Raji (cell line): Measurements from ENCODE around the gene CC2D2B.

Experiments
- POLR2A ChIP-seq: IDR thresholded peaks from 2 replicates; pipeline ENCODE4 v1.6.1; 2011; ENCODE audit warnings: low read depth, low read length, control low read depth; ENCODE audit not compliant: insufficient read depth

Gene CC2D2B

GRCh38 chr10:95889830-95890229, 17.9 kb upstream of the CC2D2B start:
- TF ChIP-seq POLR2A = no peak

DNA sequence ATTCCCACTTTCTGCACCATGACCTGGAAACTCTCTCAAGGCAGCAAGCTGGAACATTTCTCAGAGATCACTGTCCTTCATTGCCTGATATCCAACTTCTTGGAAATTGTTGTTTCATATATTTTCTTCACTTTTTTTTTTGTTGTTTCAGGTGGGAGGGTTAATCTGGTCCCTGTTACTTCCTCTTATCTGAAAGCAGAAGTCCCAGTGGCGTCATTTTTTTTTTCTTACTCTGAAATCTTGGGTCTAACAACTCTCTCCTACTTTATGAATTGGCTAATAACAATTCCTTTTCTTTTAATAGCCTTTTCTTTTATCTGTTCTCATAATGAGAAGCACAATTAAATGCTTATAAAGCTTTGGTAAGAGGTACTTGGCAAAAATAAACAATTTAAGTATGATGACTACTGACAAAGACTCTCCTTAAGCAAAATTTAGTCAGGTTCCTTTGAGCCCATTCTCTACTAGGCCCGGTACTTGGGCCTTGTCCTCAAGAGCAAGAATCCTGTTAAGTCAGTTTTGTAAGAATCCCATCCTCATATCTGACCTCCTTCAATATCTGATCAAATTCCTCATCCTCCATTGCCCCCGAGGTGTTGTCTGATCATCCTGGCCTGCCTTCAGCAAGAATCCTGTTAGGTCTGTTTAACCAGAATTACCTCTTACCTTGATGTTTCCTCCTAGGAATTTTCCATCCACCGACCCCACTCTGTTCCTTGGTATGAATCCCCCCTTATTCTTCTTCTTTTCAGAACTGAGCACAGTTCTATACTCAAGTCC, 11.5 kb upstream of the CC2D2B start:
- no peak for TF ChIP-seq POLR2A

DNA sequence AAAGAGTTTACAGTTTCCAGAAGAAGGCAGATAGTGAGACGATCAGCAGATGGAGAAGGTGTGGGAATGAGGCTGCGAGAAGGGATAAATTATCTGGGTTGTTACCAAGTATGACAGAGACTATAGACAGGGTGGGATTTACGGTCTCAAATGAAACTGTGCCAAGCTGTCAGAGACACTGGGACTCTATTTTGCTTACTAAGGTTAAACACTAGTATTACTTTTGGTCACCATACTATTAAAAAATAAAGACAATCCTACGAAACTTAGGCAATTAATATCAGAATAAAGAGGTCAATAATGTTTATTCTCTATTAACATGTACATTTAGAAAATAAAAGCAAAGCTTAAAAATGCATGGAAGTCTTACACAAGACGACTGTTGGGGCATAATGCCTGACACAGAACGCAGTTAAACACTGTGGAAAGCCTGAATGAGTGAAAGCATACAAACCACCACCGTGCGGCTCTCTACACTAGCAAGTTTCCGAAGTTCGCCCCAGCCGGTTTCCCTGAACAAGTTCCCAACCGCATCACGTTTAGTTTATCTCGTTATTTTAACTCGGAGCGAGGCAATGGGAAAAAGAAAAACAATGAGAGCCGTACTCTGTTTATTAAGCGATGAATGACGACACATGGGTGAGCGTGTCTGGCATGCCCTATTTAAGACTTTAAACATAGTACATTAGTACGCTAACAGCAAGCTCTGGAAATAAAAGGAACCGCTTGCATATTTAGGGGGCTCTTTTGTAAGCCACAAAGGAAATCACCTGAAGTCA, 909 bp upstream of the CC2D2B start:
- no peak for TF ChIP-seq POLR2A

- no peak for TF ChIP-seq POLR2A
These were observed 675 bp downstream of the CC2D2B start for GRCh38 chr10:95908450-95908849.

- TF ChIP-seq POLR2A = no peak
These were observed 1.8 kb downstream of the CC2D2B start for GRCh38 chr10:95909561-95909960.

DNA sequence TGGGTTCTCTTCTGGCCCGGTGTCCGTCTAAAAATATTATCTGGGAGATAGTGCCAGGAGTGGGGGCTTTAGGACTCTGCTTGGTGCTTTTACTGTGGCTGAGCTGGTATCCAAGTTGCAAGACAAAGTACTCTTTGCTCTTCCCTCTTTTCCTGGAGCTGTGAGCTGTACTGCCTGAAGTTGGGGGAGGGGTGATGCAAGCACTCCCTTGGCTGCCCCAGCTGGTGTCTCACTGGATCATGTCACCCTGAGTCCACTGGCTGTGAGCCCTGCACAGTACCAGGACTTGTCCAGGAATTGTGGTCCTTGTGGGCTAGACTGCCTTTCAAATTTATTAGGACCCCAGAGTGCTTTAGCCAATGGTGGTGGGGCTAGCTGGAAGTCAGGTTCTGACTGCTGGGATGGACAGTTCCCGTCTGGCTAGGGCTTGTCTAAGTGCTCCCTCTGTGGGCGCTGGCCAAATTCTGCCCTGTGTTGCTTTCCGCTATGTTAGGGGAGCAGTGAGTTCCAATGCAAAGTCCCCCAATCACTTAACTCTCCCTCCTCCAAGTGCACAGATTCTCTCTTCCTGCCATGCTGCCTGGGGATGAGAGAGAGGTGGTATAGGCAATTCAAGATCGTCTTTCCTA, 13.1 kb downstream of the CC2D2B start:
- no peak for TF ChIP-seq POLR2A

GRCh38 chr10:95925033-95925432, 17.3 kb downstream of the CC2D2B start:
- TF ChIP-seq POLR2A = no peak

- no peak for TF ChIP-seq POLR2A
These were observed 27.7 kb downstream of the CC2D2B start for GRCh38 chr10:95935429-95935828.

DNA sequence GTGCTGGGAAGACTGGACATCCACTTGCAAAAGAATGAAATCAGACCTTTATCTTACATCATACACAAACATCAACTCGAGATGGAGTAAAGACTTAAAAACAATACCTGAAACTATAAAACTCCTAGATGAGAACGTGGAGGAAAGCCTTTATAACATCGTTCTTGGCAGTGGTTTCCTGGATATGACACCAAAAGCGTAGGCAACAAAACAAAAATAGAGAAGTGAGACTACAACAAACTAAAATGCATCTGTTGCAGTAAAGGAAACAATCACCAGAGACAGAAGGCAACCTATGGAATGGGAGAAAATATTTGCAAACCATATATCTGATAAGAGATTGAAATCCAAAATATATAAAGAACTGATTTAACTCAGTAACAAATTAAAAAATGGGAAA, 33.3 kb downstream of the CC2D2B start:
- no peak for TF ChIP-seq POLR2A

GRCh38 chr10:95963202-95963990, 55.6 kb downstream of the CC2D2B start:
- TF ChIP-seq POLR2A = no peak

DNA sequence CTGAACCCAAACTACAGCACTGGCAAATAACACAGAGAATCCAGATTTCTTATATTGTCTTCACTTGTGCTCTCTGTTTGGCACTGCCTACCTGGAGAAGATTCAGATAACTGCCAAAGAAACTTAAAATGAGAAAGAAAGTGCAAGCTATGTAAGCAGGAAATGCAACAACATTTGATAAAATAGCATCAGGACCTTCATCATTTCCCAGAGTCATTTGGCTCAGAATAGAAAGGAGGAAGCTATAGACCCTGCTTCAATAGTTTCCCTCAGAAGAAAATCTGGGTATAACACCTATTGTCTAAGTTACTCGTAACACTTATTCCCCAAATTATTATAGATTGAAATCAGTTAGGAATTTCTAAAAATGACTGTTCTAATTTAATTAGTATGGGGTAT, 56.2 kb downstream of the CC2D2B start:
- no peak for TF ChIP-seq POLR2A

DNA sequence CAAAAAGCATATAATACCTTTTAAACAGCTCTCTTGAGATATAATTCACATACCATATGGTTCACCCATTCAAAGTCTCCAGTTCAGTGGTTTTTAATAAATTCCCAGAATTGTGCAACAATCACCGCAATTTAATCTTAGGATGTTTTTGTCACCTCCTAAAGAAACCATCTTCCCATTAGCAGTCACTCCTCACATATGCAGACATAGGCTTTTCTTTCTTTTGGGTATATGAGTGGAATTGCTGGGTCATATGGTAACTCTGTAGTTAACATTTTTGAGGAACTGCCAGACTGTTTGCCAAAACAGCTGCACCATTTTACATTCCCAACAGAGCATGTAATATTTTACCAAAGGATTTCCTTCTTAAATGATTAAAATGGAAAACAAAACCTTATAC, 57.0 kb downstream of the CC2D2B start:
- no peak for TF ChIP-seq POLR2A

DNA sequence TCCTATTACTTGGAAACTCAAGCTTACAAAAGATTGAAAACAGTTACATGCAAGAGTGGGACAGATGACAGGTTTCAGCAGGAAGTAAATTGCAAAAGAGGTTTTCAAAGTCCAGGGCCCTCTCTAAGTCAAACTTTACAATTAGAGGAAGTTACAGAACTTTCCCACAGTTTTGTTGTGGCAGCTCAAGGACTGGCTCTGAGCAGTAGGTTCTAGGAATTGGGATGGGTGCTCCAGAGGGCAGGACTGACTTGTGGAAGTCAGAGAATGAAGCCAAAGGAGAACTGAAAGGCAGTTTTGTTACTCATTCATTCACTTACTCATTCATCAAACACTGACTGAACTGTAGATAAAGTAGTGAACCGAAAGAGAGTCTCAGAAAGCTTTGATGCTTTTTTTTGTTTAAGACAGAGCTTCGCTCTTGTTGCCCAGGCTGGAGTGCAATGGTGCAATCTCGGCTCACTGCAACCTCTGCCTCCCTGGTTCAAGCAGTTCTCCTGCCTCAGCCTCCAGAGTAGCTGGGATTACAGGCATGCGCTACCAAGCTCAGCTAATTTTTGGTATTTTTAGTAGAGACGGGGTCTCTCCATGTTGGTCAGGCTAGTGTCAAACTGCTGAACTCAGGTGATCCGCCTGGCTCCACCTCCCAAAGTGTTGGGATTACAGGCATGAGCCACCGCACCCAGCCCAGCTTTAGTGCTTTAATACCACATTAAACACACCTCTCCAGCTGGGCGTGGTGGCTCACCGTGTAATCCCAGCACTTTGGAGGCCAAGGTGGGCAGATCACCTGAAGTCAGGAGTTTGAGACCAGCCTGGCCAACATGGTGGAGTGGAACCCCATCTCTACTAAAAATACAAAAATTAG, 68.8 kb downstream of the CC2D2B start:
- TF ChIP-seq POLR2A = no peak

DNA sequence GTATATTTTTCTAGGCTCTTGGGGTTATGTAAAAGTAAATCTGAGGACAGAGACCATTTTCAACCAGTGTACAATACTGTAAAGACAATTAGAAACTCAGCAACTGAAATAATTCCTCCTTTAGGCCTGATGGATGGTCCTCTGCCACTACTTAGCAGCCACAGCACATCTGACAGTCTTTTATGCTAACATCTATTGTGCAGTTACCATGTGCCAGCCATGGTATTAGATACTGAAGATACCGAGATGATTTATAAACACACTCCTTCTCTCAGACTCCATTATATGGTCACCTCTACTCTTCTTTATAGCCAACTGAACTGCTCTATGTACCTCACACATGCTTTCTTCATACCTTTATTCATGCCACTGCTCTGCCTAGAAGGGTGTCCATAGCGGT, 74.4 kb downstream of the CC2D2B start:
- TF ChIP-seq POLR2A = no peak

DNA sequence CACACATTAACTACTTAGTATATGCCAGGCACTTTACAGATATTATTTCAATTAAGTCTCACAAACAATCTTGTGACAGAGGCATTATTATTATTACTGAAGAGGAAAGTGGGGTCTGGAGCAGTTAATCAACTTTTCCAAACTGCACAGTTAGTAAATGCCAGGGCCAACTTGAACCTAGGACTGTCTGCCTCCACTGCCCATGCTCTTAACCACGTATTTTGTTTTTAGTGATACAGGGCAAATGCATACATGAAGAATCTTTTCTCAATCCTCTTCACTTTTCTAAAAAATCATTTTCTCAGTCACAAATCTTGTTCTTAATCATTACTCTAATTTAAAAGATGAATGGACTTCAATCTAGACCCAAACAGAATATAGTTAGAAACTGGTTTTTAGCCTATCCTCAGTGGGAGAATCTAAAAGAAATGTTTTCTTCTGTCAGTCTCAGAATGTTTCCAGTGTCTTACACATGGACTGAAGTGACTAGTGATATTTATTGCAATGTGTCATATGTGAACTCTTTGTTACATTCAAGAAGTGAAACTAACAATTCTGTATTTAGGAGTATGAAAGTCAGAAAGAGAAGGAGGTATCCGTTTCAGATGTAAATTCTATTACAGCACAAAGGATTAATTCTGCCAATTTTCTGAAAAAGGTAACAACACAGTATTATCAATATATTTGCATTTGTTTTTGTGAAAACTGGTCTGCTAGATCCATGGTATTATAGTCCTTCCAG, 80.1 kb downstream of the CC2D2B start:
- TF ChIP-seq POLR2A = no peak
